ENCODE measurements around the gene ZNF664.

Gene ZNF664

DNA sequence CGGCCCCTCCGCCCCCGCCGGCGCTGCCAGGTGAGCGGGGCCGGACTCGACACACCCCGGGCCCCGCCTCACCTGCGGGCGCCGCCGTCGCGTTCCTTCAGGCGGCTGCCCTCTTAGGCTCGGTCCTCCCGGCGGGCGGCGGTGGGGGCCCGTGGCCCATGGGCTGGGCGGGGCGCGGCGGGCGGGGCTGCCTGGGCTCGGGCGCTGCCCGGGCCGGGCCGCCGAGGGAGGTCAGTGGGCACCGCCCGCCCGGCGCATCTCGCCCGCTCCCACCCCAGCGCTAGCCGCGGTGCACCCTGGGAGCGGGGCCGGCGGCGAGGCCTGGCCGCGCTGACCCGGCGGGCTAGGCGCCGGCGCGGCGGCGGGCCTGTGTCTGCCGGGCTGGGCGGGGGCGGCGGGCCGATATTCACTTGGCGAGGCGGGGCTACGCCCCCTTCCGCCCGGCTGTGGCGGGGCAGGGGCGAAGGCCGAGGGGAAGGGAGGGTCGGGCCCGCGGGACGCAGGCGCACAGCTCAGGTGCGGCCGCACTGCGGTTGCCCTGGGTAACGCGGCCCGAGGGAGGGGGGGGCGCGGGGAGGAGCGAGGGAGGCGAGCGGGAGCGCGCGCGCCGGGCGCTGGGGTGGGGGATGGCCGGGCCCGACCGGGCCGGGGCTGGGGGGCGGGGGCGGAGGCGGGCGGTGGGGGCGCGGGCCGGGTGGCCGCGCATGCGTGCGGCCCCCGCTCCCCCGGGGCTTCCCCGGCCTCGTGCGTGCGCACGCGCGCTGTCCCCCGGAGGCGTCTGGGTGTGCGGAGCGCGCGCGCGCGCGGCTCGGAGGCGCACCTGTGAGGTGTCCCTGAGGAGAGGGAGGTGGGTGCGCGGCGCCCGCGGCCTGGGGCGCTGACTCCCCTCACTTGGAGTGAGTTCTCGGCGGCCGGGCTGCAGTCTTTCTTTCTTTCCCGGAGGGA, at the start of gene ZNF664, which contains the start of gene CCDC92:
TSS of gene ZNF664 (plus strand) at position 759 of the 945 bp plus-strand sequence. CDS start 38,930 bp downstream, outside the sequence.
TSS of gene CCDC92 (minus strand) at position 375 of the 945 bp plus-strand sequence. CDS start 28,526 bp downstream, outside the sequence.
- TF ChIP-seq, protein P1, sequence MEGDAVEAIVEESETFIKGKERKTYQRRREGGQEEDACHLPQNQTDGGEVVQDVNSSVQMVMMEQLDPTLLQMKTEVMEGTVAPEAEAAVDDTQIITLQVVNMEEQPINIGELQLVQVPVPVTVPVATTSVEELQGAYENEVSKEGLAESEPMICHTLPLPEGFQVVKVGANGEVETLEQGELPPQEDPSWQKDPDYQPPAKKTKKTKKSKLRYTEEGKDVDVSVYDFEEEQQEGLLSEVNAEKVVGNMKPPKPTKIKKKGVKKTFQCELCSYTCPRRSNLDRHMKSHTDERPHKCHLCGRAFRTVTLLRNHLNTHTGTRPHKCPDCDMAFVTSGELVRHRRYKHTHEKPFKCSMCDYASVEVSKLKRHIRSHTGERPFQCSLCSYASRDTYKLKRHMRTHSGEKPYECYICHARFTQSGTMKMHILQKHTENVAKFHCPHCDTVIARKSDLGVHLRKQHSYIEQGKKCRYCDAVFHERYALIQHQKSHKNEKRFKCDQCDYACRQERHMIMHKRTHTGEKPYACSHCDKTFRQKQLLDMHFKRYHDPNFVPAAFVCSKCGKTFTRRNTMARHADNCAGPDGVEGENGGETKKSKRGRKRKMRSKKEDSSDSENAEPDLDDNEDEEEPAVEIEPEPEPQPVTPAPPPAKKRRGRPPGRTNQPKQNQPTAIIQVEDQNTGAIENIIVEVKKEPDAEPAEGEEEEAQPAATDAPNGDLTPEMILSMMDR (IDR thresholded peaks at IDR 0.05; ENCODE audit: insufficient read depth, low read depth, low read length, missing control alignments): no peak
- DNase-seq (ENCODE audit: low read depth): peak; percentile 93
- peak within 1 kb of the TSS; percentile 62 for H3K4me3 ChIP-seq (ENCODE audit: low read length)

DNA sequence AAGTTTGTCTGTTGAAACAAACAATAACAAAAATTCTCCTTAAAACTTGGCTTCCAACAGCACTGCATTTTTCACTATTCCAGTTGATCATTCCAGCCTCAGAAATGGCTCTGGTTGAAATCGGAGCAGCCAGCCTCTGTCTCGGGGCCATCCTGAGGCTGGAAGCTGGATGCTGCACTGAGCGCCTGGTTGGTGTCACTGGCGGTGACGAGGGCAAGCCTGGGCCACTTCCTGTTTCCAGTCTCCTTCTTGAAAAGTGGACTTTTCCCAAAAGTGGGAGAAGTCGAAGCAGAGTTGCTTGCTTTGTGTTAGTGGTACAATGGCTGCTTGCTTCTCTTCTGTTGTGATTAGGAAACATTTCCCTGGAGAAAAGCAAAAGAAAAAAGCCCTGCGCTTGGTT, 49.1 kb upstream of the ZNF664 start:
- DNase-seq (ENCODE audit: low read depth): no peak
- no peak overlapping the region for H3K4me3 ChIP-seq (ENCODE audit: low read length)
- TF ChIP-seq, protein P1 (IDR thresholded peaks at IDR 0.05; ENCODE audit: insufficient read depth, low read depth, low read length, missing control alignments): no peak

DNA sequence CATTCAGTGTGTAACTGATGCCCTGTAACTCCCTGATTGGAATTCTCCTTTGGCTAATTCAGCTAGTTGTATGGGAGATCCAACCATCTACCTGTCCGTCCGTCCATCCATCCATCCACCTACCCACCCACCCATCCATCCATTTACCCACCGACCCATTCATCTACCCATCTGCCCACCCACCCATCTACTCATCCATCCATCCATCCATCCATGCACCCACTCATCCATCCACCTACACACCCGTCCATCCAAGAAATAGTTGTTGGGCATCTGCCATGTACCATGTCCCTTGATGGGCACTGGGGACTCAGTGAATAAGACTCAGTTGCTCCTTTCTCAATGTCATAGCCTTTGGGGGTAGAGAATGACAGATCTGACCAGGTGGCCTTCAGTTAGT, 48.5 kb upstream of the ZNF664 start:
- DNase-seq (ENCODE audit: low read depth): no peak
- H3K4me3 ChIP-seq (ENCODE audit: low read length): no peak overlapping the region
- TF ChIP-seq, protein P1 (IDR thresholded peaks at IDR 0.05; ENCODE audit: insufficient read depth, low read depth, low read length, missing control alignments): no peak

DNA sequence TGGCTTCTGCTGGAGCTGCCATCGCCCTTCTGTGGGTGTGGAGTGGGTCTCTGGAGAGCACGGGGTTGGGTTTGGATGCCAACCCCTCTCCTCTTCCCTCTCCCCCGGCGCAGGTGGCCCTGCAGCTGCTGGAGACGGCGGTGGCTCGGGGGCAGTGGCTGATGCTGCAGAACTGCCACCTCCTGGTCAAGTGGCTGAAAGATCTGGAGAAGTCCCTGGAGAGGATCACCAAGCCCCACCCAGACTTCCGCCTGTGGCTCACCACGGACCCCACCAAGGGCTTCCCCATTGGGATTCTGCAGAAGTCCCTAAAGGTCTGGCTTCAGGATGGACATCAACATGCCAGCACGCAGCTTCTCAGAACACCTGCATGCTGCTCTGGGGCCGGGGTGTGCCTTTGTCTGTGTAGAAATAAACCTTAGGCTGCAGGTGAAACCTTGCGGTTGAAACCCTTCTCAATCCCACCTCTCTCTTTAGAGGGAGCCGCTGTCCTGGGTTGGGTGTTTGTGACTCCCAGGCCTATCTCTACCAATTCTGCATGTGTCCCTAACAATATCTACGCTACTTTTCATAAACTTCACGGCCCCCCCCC, 44.6 kb upstream of the ZNF664 start:
- TF ChIP-seq, protein P1 (IDR thresholded peaks at IDR 0.05; ENCODE audit: insufficient read depth, low read depth, low read length, missing control alignments): no peak
- DNase-seq (ENCODE audit: low read depth): no peak
- no peak overlapping the region for H3K4me3 ChIP-seq (ENCODE audit: low read length)

DNA sequence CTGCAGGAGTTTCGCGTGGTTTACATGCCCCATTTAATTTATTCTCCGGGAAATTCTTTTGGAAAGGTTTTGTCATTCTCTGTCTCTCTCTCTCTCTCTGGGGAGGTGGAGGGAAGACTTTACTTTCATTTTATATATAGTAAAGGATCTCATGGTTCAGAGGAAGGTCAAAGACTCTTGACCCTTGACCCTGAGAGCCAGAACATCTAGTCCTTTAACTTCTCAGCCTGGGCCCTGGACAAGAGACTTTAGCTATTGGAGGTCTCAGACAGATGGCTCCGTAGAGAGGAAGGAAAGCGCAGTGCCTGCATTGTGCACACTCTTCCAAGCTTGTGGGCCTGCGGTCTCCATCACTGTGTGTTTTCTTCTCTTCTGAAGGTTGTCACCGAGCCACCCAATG, 44.1 kb upstream of the ZNF664 start:
- TF ChIP-seq, protein P1 (IDR thresholded peaks at IDR 0.05; ENCODE audit: insufficient read depth, low read depth, low read length, missing control alignments): no peak
- H3K4me3 ChIP-seq (ENCODE audit: low read length): no peak overlapping the region
- no peak for DNase-seq (ENCODE audit: low read depth)

DNA sequence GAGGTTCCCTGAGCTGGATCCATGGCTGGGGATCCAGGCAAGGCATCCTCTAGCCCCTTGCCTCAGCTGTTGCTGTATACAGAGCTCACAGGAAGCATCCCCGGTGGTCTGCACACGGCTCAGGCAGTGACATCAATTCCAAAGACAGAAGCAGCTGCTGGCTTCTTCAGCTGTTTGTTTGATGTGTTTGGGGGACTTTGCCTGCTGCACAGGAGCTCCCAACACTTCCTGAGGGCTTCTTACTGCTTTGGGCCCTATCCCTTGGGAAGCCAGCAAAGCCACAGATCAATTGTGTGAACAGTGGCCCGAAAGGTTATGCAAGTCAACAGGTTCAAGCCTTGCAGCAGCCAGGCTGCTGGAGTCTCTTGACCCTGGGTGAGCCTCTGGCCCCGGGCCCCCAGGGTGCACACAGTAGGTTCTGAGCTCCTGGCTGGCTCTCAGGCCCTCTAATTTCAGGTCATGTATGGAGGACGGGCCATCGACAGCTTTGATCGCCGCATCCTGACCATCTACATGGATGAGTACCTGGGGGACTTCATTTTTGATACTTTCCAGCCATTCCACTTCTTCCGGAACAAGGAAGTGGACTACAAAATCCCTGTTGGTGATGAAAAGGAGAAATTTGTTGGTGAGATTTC, 43.0 kb upstream of the ZNF664 start:
- DNase-seq (ENCODE audit: low read depth): no peak
- H3K4me3 ChIP-seq (ENCODE audit: low read length): no peak overlapping the region
- TF ChIP-seq, protein P1 (IDR thresholded peaks at IDR 0.05; ENCODE audit: insufficient read depth, low read depth, low read length, missing control alignments): no peak

Data from epithelial cell of esophagus (primary cell).